ENCODE results near the gene GPR21. TPM values are rescaled to one million over a fixed set of nuclear protein-coding genes. Genes with fewer than 3 reads are reported as not detected.

The GPR21 gene, protein sequence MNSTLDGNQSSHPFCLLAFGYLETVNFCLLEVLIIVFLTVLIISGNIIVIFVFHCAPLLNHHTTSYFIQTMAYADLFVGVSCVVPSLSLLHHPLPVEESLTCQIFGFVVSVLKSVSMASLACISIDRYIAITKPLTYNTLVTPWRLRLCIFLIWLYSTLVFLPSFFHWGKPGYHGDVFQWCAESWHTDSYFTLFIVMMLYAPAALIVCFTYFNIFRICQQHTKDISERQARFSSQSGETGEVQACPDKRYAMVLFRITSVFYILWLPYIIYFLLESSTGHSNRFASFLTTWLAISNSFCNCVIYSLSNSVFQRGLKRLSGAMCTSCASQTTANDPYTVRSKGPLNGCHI
- total RNA-seq (1 to 10 TPM; 3.7 to 6.1 TPM), polyA plus RNA-seq (under 1 TPM in 1 of 2 donors, not detected in 1; 0.03 TPM)
- long read RNA-seq, donor 1, result 0 reads
- long read RNA-seq, donor 2, result 0 reads
- long read RNA-seq, donor 3, result 0 reads
- long read RNA-seq, donor 4, result 0 reads
- long read RNA-seq, donor 5, result 0 reads

- peaks cover 2 to 11% (median 5%) of the 10 kb centered on the region in 4 donors for H3K36me3 ChIP-seq (ENCODE audit: control insufficient read depth in 4 of 4, insufficient read depth in 4 of 4, low read length in 4 of 4)
- H3K4me3 ChIP-seq, result no peak within 1 kb of the TSS
- H3K9me3 ChIP-seq (ENCODE audit: control insufficient read depth in 4 of 4, insufficient read depth in 3 of 4, low read length in 3 of 4), result no peaks in the 10 kb centered on the region
- no peaks in the 10 kb centered on the region for H3K27me3 ChIP-seq (ENCODE audit: control insufficient read depth in 3 of 3, insufficient read depth in 3 of 3, low read length in 2 of 3)
- peak within 1 kb of the TSS in 1 of 2 donors; percentile 2 for H3K9ac ChIP-seq (ENCODE audit: insufficient read depth in 1 of 2, low read length in 2 of 2)
- TF ChIP-seq, protein P1, sequence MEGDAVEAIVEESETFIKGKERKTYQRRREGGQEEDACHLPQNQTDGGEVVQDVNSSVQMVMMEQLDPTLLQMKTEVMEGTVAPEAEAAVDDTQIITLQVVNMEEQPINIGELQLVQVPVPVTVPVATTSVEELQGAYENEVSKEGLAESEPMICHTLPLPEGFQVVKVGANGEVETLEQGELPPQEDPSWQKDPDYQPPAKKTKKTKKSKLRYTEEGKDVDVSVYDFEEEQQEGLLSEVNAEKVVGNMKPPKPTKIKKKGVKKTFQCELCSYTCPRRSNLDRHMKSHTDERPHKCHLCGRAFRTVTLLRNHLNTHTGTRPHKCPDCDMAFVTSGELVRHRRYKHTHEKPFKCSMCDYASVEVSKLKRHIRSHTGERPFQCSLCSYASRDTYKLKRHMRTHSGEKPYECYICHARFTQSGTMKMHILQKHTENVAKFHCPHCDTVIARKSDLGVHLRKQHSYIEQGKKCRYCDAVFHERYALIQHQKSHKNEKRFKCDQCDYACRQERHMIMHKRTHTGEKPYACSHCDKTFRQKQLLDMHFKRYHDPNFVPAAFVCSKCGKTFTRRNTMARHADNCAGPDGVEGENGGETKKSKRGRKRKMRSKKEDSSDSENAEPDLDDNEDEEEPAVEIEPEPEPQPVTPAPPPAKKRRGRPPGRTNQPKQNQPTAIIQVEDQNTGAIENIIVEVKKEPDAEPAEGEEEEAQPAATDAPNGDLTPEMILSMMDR (IDR thresholded peaks at IDR 0.05; ENCODE audit: control extremely low read depth, extremely low read depth), result no peak
- DNase-seq (peak; percentile 34 to 64 (median 53)), ATAC-seq (ENCODE audit: insufficient read depth, low FRiP score) (no peak)
- peaks cover 0 to 11% (median 6%) of the 10 kb centered on the region in 5 donors for H3K4me1 ChIP-seq (ENCODE audit: control insufficient read depth in 5 of 5, insufficient read depth in 5 of 5, low read length in 5 of 5)
- no peak within 1 kb of the TSS for H3K27ac ChIP-seq (ENCODE audit: low read depth in 1 of 2, low read length in 1 of 2)
- WGBS, 2 donors, result 13 to 43% methylated on average over 7 of the region's 7 CpGs
Measured at GRCh38 chr9:123033352-123033751, at the start of gene GPR21. GPR21 (plus strand) TSS chr9:123033667; CDS start chr9:123034567, 900 bp downstream.

DNA sequence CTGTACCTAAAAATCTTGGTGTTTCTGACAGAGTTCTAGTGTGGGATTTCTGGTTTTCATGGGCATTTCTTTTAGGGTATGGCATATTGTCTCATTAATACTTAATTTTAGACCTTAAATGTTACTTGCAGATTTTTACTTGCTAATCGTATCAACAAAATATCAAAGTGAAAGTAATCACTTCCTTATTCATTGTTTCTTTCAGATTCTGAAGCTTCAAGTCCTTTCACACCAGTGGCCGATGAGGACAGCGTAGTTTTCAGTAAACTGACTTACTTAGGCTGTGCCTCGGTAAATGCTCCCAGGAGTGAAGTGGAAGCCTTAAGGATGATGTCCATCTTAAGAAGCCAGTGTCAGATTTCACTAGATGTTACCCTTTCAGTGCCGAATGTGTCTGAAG, 47.5 kb upstream of the GPR21 start:
- H3K4me1 ChIP-seq (ENCODE audit: control insufficient read depth in 5 of 5, insufficient read depth in 5 of 5, low read length in 5 of 5), result peaks cover 0 to 2% (median 0%) of the 10 kb centered on the region in 5 donors
- no peak overlapping the region for H3K4me3 ChIP-seq
- H3K9me3 ChIP-seq (ENCODE audit: control insufficient read depth in 4 of 4, insufficient read depth in 3 of 4, low read length in 3 of 4), result no peaks in the 10 kb centered on the region
- ATAC-seq (ENCODE audit: insufficient read depth, low FRiP score), result no peak
- TF ChIP-seq, protein P1 (IDR thresholded peaks at IDR 0.05; ENCODE audit: control extremely low read depth, extremely low read depth), result no peak
- no peak overlapping the region for H3K9ac ChIP-seq (ENCODE audit: insufficient read depth in 1 of 2, low read length in 2 of 2)
- H3K27me3 ChIP-seq (ENCODE audit: control insufficient read depth in 3 of 3, insufficient read depth in 3 of 3, low read length in 2 of 3), result no peaks in the 10 kb centered on the region
- DNase-seq, result no peak
- 78 to 88% methylated on average over 5 of the region's 5 CpGs for WGBS, 2 donors
- peaks cover 6 to 30% (median 11%) of the 10 kb centered on the region in 4 donors for H3K36me3 ChIP-seq (ENCODE audit: control insufficient read depth in 4 of 4, insufficient read depth in 4 of 4, low read length in 4 of 4)
- no peak overlapping the region for H3K27ac ChIP-seq (ENCODE audit: low read depth in 1 of 2, low read length in 1 of 2)

DNA sequence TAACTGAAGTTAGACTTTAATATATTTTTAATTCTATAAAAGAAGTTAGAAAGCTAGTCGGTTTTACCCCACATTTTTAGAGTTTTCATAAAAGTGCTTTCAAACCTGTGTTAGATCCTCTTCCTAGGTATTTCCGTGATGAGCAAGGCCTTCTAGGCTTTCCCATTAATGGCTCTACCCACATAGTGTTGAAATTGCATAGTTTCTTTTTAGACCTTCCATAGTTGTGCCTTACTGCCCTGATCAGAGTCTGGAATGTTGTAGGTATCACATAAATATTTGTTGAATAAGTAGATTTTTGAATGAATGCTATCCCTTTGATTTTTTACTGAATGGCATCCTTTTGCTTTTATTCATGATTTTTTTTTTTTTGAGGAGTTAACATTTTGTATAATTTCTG, 45.3 kb upstream of the GPR21 start:
- no peaks in the 10 kb centered on the region for H3K27me3 ChIP-seq (ENCODE audit: control insufficient read depth in 3 of 3, insufficient read depth in 3 of 3, low read length in 2 of 3)
- ATAC-seq (ENCODE audit: insufficient read depth, low FRiP score), result no peak
- no peaks in the 10 kb centered on the region for H3K4me1 ChIP-seq (ENCODE audit: control insufficient read depth in 5 of 5, insufficient read depth in 5 of 5, low read length in 5 of 5)
- H3K9me3 ChIP-seq (ENCODE audit: control insufficient read depth in 4 of 4, insufficient read depth in 3 of 4, low read length in 3 of 4), result no peaks in the 10 kb centered on the region
- H3K9ac ChIP-seq (ENCODE audit: insufficient read depth in 1 of 2, low read length in 2 of 2), result no peak overlapping the region
- WGBS, 2 donors, result 90 to 96% methylated on average over 2 of the region's 2 CpGs
- no peak overlapping the region for H3K27ac ChIP-seq (ENCODE audit: low read depth in 1 of 2, low read length in 1 of 2)
- H3K36me3 ChIP-seq (ENCODE audit: control insufficient read depth in 4 of 4, insufficient read depth in 4 of 4, low read length in 4 of 4), result peaks cover 6 to 25% (median 11%) of the 10 kb centered on the region in 4 donors
- TF ChIP-seq, protein P1 (IDR thresholded peaks at IDR 0.05; ENCODE audit: control extremely low read depth, extremely low read depth), result no peak
- no peak overlapping the region for H3K4me3 ChIP-seq
- no peak for DNase-seq
